ENCODE data around the gene GOLGA7B. TPM values are rescaled to one million over a fixed set of nuclear protein-coding genes. Genes with fewer than 3 reads are reported as not detected.

The GOLGA7B gene
- total and polyA plus RNA-seq, 7 donors = 0.19 to 4.1 (median 0.77) TPM

DNA sequence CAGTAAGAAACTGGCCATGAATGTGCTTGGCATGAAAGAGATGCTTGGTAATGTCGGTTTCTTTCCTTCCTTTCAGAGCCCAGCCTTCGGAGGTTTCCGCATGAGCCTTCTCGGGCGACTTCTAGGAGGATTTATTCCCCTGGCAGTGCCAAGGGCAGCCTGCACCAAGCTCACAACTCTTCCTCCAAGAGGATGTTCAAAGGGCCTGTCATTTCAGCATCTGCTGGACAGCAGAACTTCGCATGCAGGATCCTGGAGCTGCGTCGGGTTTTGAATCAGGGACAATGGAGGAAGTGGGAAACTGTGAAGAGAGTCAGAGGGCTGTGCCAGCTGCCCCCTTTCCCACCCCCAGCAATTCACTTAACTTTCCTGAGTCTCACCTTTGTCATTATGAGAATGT lies 21.3 kb downstream of the GOLGA7B start:
- 77 to 79% (median 78%) methylated on average over 8 of the region's 8 CpGs for WGBS, 3 donors
- intact Hi-C loops (cut with DNase I) = no loop called here
- DNase-seq = no peak

DNA sequence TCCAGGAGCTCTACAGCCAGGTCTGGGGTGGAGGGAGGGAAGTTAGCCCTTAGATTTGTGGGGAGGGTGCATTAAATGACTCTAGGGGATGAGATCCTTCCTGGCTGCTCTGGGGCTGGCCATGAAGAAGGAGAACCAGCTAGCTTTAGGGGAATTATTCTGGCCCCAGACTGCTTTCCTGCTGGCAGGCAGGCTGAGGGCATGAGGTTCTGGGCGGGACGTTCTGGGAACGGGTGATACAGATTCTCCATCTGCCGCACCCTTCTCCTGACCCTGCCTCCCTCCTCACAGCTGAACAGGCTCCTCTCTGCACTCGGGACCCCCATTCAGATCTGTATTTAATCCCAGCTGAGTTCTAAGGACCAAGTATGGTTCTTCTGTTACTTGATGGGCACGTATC lies 23.9 kb downstream of the GOLGA7B start:
- Histone ChIP-seq H3K4me3 (no peak overlapping the region), H3K36me3 (ENCODE audit: insufficient read depth in 1 of 2, low read depth in 1 of 2) (no peaks in the 10 kb centered on the region), H3K4me1 (peaks cover 11% of the 10 kb centered on the region), H3K9me3 (no peaks in the 10 kb centered on the region), H3K27me3 (ENCODE audit: insufficient read depth in 3 of 3, low read length in 2 of 3) (peaks cover 0 to 11% (median 4%) of the 10 kb centered on the region in 3 donors), H3K27ac (no peak overlapping the region)
- WGBS, 3 donors = 35 to 48% (median 39%) methylated on average over 6 of the region's 6 CpGs
- TF ChIP-seq, protein P1, sequence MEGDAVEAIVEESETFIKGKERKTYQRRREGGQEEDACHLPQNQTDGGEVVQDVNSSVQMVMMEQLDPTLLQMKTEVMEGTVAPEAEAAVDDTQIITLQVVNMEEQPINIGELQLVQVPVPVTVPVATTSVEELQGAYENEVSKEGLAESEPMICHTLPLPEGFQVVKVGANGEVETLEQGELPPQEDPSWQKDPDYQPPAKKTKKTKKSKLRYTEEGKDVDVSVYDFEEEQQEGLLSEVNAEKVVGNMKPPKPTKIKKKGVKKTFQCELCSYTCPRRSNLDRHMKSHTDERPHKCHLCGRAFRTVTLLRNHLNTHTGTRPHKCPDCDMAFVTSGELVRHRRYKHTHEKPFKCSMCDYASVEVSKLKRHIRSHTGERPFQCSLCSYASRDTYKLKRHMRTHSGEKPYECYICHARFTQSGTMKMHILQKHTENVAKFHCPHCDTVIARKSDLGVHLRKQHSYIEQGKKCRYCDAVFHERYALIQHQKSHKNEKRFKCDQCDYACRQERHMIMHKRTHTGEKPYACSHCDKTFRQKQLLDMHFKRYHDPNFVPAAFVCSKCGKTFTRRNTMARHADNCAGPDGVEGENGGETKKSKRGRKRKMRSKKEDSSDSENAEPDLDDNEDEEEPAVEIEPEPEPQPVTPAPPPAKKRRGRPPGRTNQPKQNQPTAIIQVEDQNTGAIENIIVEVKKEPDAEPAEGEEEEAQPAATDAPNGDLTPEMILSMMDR (IDR thresholded peaks at IDR 0.05) = no peak
- intact Hi-C loops (cut with DNase I) = no loop called here
- DNase-seq (no peak), ATAC-seq (no peak)

More for the DNA sequence above, 21.3 kb downstream of the GOLGA7B start:
- no peaks in the 10 kb centered on the region for H3K9me3 ChIP-seq
- no peaks in the 10 kb centered on the region for H3K36me3 ChIP-seq (ENCODE audit: insufficient read depth in 1 of 2, low read depth in 1 of 2)
- peaks cover 12% of the 10 kb centered on the region for H3K4me1 ChIP-seq
- H3K27me3 ChIP-seq (ENCODE audit: insufficient read depth in 3 of 3, low read length in 2 of 3) = peaks cover 0 to 11% (median 4%) of the 10 kb centered on the region in 3 donors
- TF ChIP-seq, protein P1 (IDR thresholded peaks at IDR 0.05) = no peak
- ATAC-seq = no peak
- H3K27ac ChIP-seq = no peak overlapping the region
- no peak overlapping the region for H3K4me3 ChIP-seq

DNA sequence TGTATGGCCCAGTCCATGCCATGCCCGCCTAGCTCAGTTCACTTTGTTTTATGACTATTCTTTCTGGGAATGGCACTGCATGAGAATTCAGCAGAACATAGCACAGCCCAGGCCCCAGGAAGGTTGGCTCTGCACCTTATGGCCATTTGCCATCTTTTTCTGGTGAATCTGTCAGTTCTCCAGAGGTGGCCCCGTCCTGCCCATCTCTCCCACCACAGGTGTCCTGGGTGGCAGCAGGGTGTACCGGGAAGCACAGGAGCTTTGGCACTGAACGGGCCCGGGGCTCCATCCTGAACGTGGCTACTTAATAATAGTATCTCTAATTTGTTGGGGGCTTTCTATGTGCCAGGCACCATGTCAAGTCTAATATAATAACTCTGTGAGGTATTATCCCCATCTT lies 24.7 kb downstream of the GOLGA7B start:
- no peak overlapping the region for H3K4me3 ChIP-seq
- no peak for DNase-seq
- H3K36me3 ChIP-seq (ENCODE audit: insufficient read depth in 1 of 2, low read depth in 1 of 2) = no peaks in the 10 kb centered on the region
- peaks cover 4% of the 10 kb centered on the region for H3K4me1 ChIP-seq
- TF ChIP-seq, protein P1 (IDR thresholded peaks at IDR 0.05) = no peak
- peaks cover 0 to 11% (median 4%) of the 10 kb centered on the region in 3 donors for H3K27me3 ChIP-seq (ENCODE audit: insufficient read depth in 3 of 3, low read length in 2 of 3)
- intact Hi-C loops (cut with DNase I) = no loop called here
- no peak for ATAC-seq
- 71 to 83% (median 80%) methylated on average over 6 of the region's 6 CpGs for WGBS, 3 donors
- no peak overlapping the region for H3K27ac ChIP-seq
- no peaks in the 10 kb centered on the region for H3K9me3 ChIP-seq

DNA sequence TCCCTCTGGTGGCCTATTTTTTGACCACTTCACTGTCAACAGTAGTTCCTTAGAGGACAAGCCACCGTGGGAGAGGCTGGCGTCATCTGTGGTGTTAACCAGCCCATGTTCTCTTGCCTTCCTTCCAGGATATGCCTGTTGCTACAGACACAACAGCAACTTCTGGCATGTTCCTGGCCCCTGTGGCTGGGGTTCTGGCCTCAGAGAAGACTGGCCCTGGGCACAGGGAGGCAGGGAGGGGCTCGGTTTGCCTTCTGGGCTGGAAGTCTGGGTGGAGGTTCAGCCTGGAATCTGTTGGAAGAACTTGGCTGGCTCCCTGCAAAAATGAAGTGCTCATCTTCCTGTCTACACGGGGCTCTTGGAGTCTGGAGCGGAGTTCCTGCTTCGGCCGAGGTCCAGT lies 25.7 kb downstream of the GOLGA7B start:
- Histone ChIP-seq H3K4me3 (no peak overlapping the region), H3K4me1 (no peaks in the 10 kb centered on the region), H3K36me3 (ENCODE audit: insufficient read depth in 1 of 2, low read depth in 1 of 2) (no peaks in the 10 kb centered on the region), H3K9me3 (no peaks in the 10 kb centered on the region), H3K27ac (no peak overlapping the region), H3K27me3 (ENCODE audit: insufficient read depth in 3 of 3, low read length in 2 of 3) (peaks cover 0 to 11% (median 4%) of the 10 kb centered on the region in 3 donors)
- DNase-seq (no peak), ATAC-seq (no peak)
- intact Hi-C loops (cut with DNase I) = no loop called here
- TF ChIP-seq, protein P1 (IDR thresholded peaks at IDR 0.05) = no peak
- WGBS, 3 donors = 60 to 71% (median 64%) methylated on average over 7 of the region's 7 CpGs

DNA sequence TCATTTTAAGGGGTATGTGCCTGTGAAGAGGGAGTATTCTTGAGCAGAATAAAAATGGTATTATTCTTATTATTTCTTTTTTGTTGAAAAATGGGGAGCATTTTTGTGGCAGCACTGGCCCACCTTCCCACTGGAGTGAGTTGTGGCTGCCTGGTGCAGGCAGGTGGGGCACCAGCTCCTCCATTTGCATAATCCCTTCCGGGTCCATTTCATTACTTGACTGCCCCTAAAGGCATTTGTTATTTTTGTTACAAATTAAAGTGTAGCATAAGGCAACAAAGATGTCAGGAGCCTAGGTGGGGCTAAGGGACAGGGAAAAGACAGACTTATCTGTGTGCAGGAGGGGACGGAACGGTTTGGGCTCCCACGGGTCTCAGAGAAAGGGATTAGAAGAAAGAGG lies 26.8 kb downstream of the GOLGA7B start:
- WGBS, 3 donors = 57 to 73% (median 63%) methylated on average over 4 of the region's 4 CpGs
- H3K4me3 ChIP-seq = no peak overlapping the region
- no peaks in the 10 kb centered on the region for H3K4me1 ChIP-seq
- ATAC-seq (no peak), DNase-seq (no peak)
- intact Hi-C loops (cut with DNase I) = no loop called here
- TF ChIP-seq, protein P1 (IDR thresholded peaks at IDR 0.05) = no peak
- no peak overlapping the region for H3K27ac ChIP-seq
- H3K36me3 ChIP-seq (ENCODE audit: insufficient read depth in 1 of 2, low read depth in 1 of 2) = no peaks in the 10 kb centered on the region
- peaks cover 0 to 5% (median 0%) of the 10 kb centered on the region in 3 donors for H3K27me3 ChIP-seq (ENCODE audit: insufficient read depth in 3 of 3, low read length in 2 of 3)
- no peaks in the 10 kb centered on the region for H3K9me3 ChIP-seq

Data from psoas muscle (tissue), 8 donors.